K562 (cell line): ENCODE measurements around the gene TMC6. TPM values are rescaled to one million over a fixed set of nuclear protein-coding genes. Genes with fewer than 3 reads are reported as not detected.

Experiments used
- ATAC-seq: fragments of 200-7000 bp; cut with Tn5 transposase; 3 replicates; pipeline ENCODE4 v1.9.1; 2020; ENCODE audit warnings: moderate library complexity
- BruUV-seq: library from RNA; stranded (reverse); fragments of 400-500 nt; replicated peaks from 2 replicates; lab custom pipeline; 2021; lab: Mats Ljungman, UMichigan
- CTCF ChIA-PET: fragments of 300-600 bp; formaldehyde crosslinking; extraction: SDS; loops from one replicate; lab custom pipeline; 2021; ENCODE audit warnings: low intra/inter-chr PET ratio; lab: Yijun Ruan, JAX
- POLR2A ChIA-PET: fragments of 300-600, 350-650 bp; sonication (Branson Sonifier 250); formaldehyde crosslinking; extraction: SDS; loops from one replicate; lab custom pipeline; 2021; ENCODE audit warnings: antibody characterized with exemption, inconsistent platforms; lab: Yijun Ruan, JAX
- DNase-seq, 4 experiments: peaks; one replicate each; pipeline versions ENCODE4 v3.0.0 to v3.0.0-alpha.2; 2011 to 2018; ENCODE audit warnings: low spot score in 3 of 4, mixed read lengths in 3 of 4; ENCODE audit errors: extremely low read depth in 1 of 4
- FAIRE-seq: peaks from 2 replicates; lab custom pipeline; 2011; peaks lifted over from hg19 to GRCh38; lab: Jason Lieb, UNC
- H2AFZ ChIP-seq: 2 replicates; pipeline ENCODE4 v1.6.0; 2011; ENCODE audit warnings: low read depth, low read length, control low read depth, inconsistent platforms
- H3K27ac ChIP-seq: fragments of 200-600 bp; 3 replicates; pipeline ENCODE4 v1.8.0; 2011; ENCODE audit warnings: low read depth, mild to moderate bottlenecking, control low read depth, inconsistent platforms, low read length, moderate library complexity, mixed read lengths; ENCODE audit errors: extremely low read depth
- H3K27me3 ChIP-seq, 2 experiments: fragments of 300-600 bp in 1 of 2; 2 replicates in 1 of 2; 3 replicates in 1 of 2; pipeline versions ENCODE4 v1.6.0 to v1.8.0; 2011; ENCODE audit warnings: inconsistent platforms in 2 of 2, low read length in 2 of 2, mild to moderate bottlenecking in 1 of 2, mixed read lengths in 1 of 2, moderate library complexity in 1 of 2; ENCODE audit not compliant: control insufficient read depth in 2 of 2, insufficient read depth in 2 of 2
- H3K36me3 ChIP-seq: fragments of 300-600 bp; 3 replicates; pipeline ENCODE4 v1.8.0; 2011; ENCODE audit warnings: mild to moderate bottlenecking, low read length, inconsistent platforms; ENCODE audit not compliant: control insufficient read depth, insufficient read depth
- H3K4me1 ChIP-seq, 2 experiments: fragments of 200-600 bp in 1 of 2; replicated peaks in 1 of 2; 2 replicates in 1 of 2; 3 replicates in 1 of 2; pipeline versions ENCODE4 v1.5.1 to v1.8.0; 2011; ENCODE audit warnings: inconsistent platforms in 2 of 2, low read length in 2 of 2, mild to moderate bottlenecking in 1 of 2, mixed read lengths in 1 of 2, moderate library complexity in 1 of 2; ENCODE audit not compliant: control insufficient read depth in 2 of 2, insufficient read depth in 2 of 2
- H3K4me2 ChIP-seq: 2 replicates; pipeline ENCODE4 v1.6.1; 2011; ENCODE audit warnings: low read length, control low read depth, inconsistent platforms, mixed read lengths; ENCODE audit not compliant: insufficient read depth
- H3K4me3 ChIP-seq: fragments of 200-600 bp; sonication (generic), shearing (Covaris generic); 2 replicates; pipeline ENCODE4 v1.5.1; 2016; ENCODE audit warnings: control low read depth, inconsistent platforms
- H3K79me2 ChIP-seq: fragments of 200-600 bp; 3 replicates; pipeline ENCODE4 v1.8.0; 2011; ENCODE audit warnings: low read length, inconsistent platforms; ENCODE audit not compliant: control insufficient read depth, insufficient read depth
- H3K9ac ChIP-seq, 2 experiments: 2 replicates each; pipeline versions ENCODE4 v1.6.0 to v1.6.1; 2011; ENCODE audit warnings: low read depth in 2 of 2, low read length in 2 of 2, control low read depth in 1 of 2, inconsistent platforms in 1 of 2, mild to moderate bottlenecking in 1 of 2, mixed read lengths in 1 of 2; ENCODE audit not compliant: insufficient read depth in 1 of 2
- H3K9me1 ChIP-seq: one replicate; pipeline ENCODE4 v1.6.0; 2011; ENCODE audit warnings: inconsistent platforms, mild to moderate bottlenecking, low read length, moderate library complexity; ENCODE audit not compliant: control insufficient read depth, insufficient read depth
- H3K9me3 ChIP-seq: replicated peaks from 2 replicates; pipeline ENCODE4 v1.5.1; 2011; ENCODE audit warnings: low read depth, low read length, inconsistent platforms; ENCODE audit not compliant: control insufficient read depth, insufficient read depth
- H4K20me1 ChIP-seq: replicated peaks from 2 replicates; pipeline ENCODE4 v1.6.1; 2011; ENCODE audit warnings: low read length, inconsistent platforms, mixed read lengths; ENCODE audit not compliant: control insufficient read depth, insufficient read depth
- ADNP ChIP-seq: fragments of 200-800 bp; sonication (Bioruptor generic); IDR thresholded peaks from 2 replicates; pipeline ENCODE4 v1.6.1; 2016; ENCODE audit warnings: missing genetic modification characterization, missing compliant biosample characterization
- ATF4 ChIP-seq: fragments of 450-650 bp; formaldehyde crosslinking; IDR thresholded peaks from 2 replicates; pipeline ENCODE4 v1.4.0; 2022; ENCODE audit warnings: mild to moderate bottlenecking, moderate library complexity
- BCOR ChIP-seq: fragments of 450-650 bp; IDR thresholded peaks from 2 replicates; pipeline ENCODE4 v1.6.1; 2016
- CBX1 ChIP-seq: sonication (generic); IDR thresholded peaks from 2 replicates; pipeline ENCODE4 v1.6.1; 2016; ENCODE audit warnings: antibody characterized with exemption, low read depth, mild to moderate bottlenecking
- CCNT2 ChIP-seq: IDR thresholded peaks from 2 replicates; pipeline ENCODE4 v1.6.1; 2011; ENCODE audit warnings: borderline replicate concordance, low read depth, mild to moderate bottlenecking, moderate library complexity, mixed read lengths, low read length; ENCODE audit not compliant: insufficient read length; ENCODE audit errors: extremely low read depth
- CHD1 ChIP-seq: fragments of 200-600 bp; sonication (generic); IDR thresholded peaks from one replicate; pipeline ENCODE4 v1.6.1; 2012; ENCODE audit warnings: mild to moderate bottlenecking, moderate library complexity, low read length, inconsistent platforms
- HDAC2 ChIP-seq: fragments of 450-650 bp; IDR thresholded peaks from 2 replicates; pipeline ENCODE4 v1.6.1; 2016; ENCODE audit warnings: mild to moderate bottlenecking
- KDM1A ChIP-seq, 2 experiments: fragments of 450-650 bp; IDR thresholded peaks; 2 replicates each; pipeline ENCODE4 v1.6.1; 2016; ENCODE audit warnings: mild to moderate bottlenecking in 2 of 2
- NR3C1 ChIP-seq: sonication (generic); formaldehyde crosslinking; IDR thresholded peaks from 2 replicates; pipeline ENCODE4 v1.8.1; 2022; ENCODE audit warnings: missing genetic modification reagents
- RBM25 ChIP-seq: fragments of 200-400 bp; formaldehyde crosslinking; IDR thresholded peaks from 2 replicates; pipeline ENCODE4 v1.6.1; 2018; ENCODE audit warnings: low read length, low read depth, moderate library complexity; ENCODE audit not compliant: severe bottlenecking
- SMARCA5 ChIP-seq: fragments of 450-650 bp; IDR thresholded peaks from 2 replicates; pipeline ENCODE4 v1.6.1; 2016
- ZKSCAN1 ChIP-seq: fragments of 150-350 bp; IDR thresholded peaks from 2 replicates; pipeline ENCODE4 v1.6.1; 2016; ENCODE audit warnings: low read depth, low read length
- WGBS: fragments of 100-300 bp; shearing (Covaris generic); methylation state at CpG from one replicate; pipeline ENCODE4 v1.1.6; 2016; ENCODE audit warnings: low coverage, mixed read lengths; ENCODE audit not compliant: insufficient coverage; ENCODE audit errors: missing lambda C conversion rate; 5-methylcytosine and 5-hydroxymethylcytosine counted together
- in situ Hi-C: fragments of 300-500 bp; cut with MboI; formaldehyde crosslinking; loops from 4 replicates; pipeline ENCODE4 v1.15.0; 2018; ENCODE audit warnings: inconsistent platforms, mixed read lengths
- intact Hi-C: fragments of 100-400 bp; cut with micrococcal nuclease; formaldehyde crosslinking; loops from 2 replicates; pipeline ENCODE4 v1.14.2; 2022
- polyA plus RNA-seq, 8 experiments: library from polyadenylated mRNA; depleted of rRNA in 4 of 8; stranded (reverse) in 5 of 8; unstranded in 3 of 8; fragments of >200 nt; fragmentation: Nextera tagmentation in 2 of 8; fragmentation: Illumina TruSeq in 1 of 8; extraction: Ambion mirVana in 2 of 8; extraction: Trizol in 1 of 8; gene quantifications; 2 replicates each; pipeline versions ENCODE4 v1.2.1 to v1.2.3, GENCODE V29; 2011 to 2014; ENCODE audit warnings: inconsistent platforms in 1 of 8, missing spikeins in 1 of 8
- total RNA-seq, 7 experiments: library from RNA; depleted of rRNA in 6 of 7; stranded (reverse); fragments of >200 nt in 6 of 7; fragmentation: Illumina TruSeq in 2 of 7; extraction: Trizol in 2 of 7; gene quantifications; 2 replicates each; pipeline versions ENCODE4 v1.2.1 to v1.2.3, GENCODE V29; 2011 to 2021; ENCODE audit warnings: low replicate concordance in 1 of 7

Gene TMC6
- total and polyA plus RNA-seq, 9 of the 15 experiments (the other 6 are each of a cell fraction or from before 2014, with no cell fraction given): 4.1 to 351 (median 66.9) TPM

DNA sequence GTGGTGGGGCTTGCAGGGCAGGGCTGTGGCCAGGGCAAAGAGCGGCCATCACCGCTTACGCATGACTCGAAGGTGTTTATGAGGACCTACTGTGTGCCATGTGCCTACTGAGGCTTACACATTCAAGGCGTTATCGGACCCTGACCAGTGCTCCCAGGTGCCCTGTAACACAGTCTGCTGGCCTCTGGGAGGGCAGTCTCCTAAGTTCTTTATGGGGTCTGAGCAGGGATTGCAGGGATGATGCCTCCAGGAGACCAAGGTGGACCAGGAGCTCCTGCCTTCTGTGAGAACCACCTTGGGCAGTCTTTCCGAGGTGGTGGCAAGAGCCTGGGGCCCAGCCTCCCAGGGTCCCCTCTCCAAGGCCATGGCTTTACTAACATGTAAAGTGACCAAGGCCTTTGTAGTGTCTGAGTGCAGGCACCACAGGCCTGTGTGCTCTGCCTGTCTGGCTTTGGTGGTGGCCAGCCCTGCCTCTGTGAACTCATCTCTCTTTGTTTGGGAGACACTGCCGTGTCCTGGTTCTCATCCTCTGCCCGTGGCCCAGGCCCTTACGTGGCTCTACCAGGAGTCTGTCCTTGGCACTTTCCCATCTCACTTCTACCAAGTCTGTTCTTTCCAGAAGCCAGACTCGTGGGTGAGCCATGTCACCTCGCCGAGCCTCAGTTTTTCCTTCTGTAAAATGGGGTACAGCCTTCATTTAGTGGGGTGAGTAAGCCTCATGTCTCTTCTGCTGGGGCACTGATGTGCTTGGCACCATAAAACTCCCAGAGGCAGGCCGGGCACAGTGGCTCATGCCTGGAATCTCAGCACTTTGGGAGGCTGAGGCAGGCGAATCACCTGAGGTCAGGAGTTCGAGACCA is 36.4 kb upstream of the TMC6 start:
- FAIRE-seq (no peak), ATAC-seq (no peak), DNase-seq (no peak)
- Histone ChIP-seq H3K4me2 (no peak overlapping the region), H3K9ac (peak overlapping the region in 1 of 2 experiments; percentile 42; a peak in 1 of 4 replicates), H3K4me1 (peaks cover 24 to 59% of the 10 kb centered on the region in 2 experiments; a peak in 4 of 5 replicates), H4K20me1 (peaks cover 8% of the 10 kb centered on the region), H3K27me3 (no peaks in the 10 kb centered on the region), H3K9me1 (peaks cover 8% of the 10 kb centered on the region), H2AFZ (no peak overlapping the region), H3K4me3 (no peak overlapping the region), H3K27ac (no peak overlapping the region; the same call in 2 of the 3 replicates), H3K36me3 (peaks cover 10% of the 10 kb centered on the region; the same call in 2 of the 3 replicates), H3K9me3 (no peaks in the 10 kb centered on the region), H3K79me2 (peaks cover 22% of the 10 kb centered on the region)
- in situ Hi-C loops: no loop called here
- peak; percentile 65 for TF ChIP-seq RBM25
- peak in 1 of 2 experiments; percentile 85; a peak in 3 of 4 replicates for TF ChIP-seq KDM1A (IDR thresholded peaks at IDR 0.05)
- TF ChIP-seq CBX1: 0 out of 2 replicates have a peak, but pooled peaks have one; percentile 40
- no peak for TF ChIP-seq ATF4 (CRISPR knock-in tag)
- TF ChIP-seq ADNP: peak; percentile 72
- TF ChIP-seq ZKSCAN1: peak; percentile 95
- 0 out of 2 replicates have a peak, but pooled peaks have one; percentile 37 for TF ChIP-seq HDAC2
- peak; percentile 8; the same call in 1 of the 2 replicates for TF ChIP-seq NR3C1 (CRISPR knock-in tag)
- 0 out of 2 replicates have a peak, but pooled peaks have one; percentile 54 for TF ChIP-seq SMARCA5
- no peak for TF ChIP-seq CCNT2
- peak; percentile 93 for TF ChIP-seq BCOR
- no peak for TF ChIP-seq CHD1
- ChIA-PET CTCF (no interaction called here), POLR2A (no interaction called here)
- intact Hi-C loops: loop anchor here (1.0 to 5.0 kb wide), 2 partner anchors 19 to 38 kb away; partner anchors contain the start of genes C17orf99 and TMC6
- no TSS peak for BruUV-seq
- 77% methylated on average over 16 of the region's 16 CpGs for WGBS
